SJCRH30 (cell line): ENCODE data around the gene MAP3K5. TPM values are rescaled to one million over a fixed set of nuclear protein-coding genes. Genes with fewer than 3 reads are reported as not detected.

ENCODE experiments used
- DNase-seq, 2 experiments: peaks; one replicate each; pipeline ENCODE4 v3.0.0-alpha.2; 2015 to 2020
- H3K27ac ChIP-seq: fragments of 250-450 bp; sonication (Bioruptor Pico); 2 replicates; pipeline ENCODE4 v1.5.1; 2020; ENCODE audit warnings: mild to moderate bottlenecking, moderate library complexity
- H3K27me3 ChIP-seq: fragments of 250-450 bp; sonication (Bioruptor Pico); 2 replicates; pipeline ENCODE4 v1.5.1; 2020; ENCODE audit warnings: mild to moderate bottlenecking, moderate library complexity
- H3K36me3 ChIP-seq: fragments of 250-450 bp; sonication (Bioruptor Pico); 2 replicates; pipeline ENCODE4 v1.5.1; 2020; ENCODE audit warnings: mild to moderate bottlenecking, moderate library complexity
- H3K4me1 ChIP-seq: fragments of 250-450 bp; sonication (Bioruptor Pico); 2 replicates; pipeline ENCODE4 v1.5.1; 2020; ENCODE audit warnings: mild to moderate bottlenecking, moderate library complexity
- H3K4me3 ChIP-seq: fragments of 250-450 bp; sonication (Bioruptor Pico); 2 replicates; pipeline ENCODE4 v1.5.1; 2020; ENCODE audit warnings: mild to moderate bottlenecking, moderate library complexity
- H3K9me3 ChIP-seq: fragments of 250-450 bp; sonication (Bioruptor Pico); replicated peaks from 2 replicates; pipeline ENCODE4 v1.5.1; 2020; ENCODE audit warnings: mild to moderate bottlenecking, moderate library complexity
- total RNA-seq: library from RNA; depleted of rRNA; stranded (reverse); fragments of >200 nt; shearing (Covaris generic); gene quantifications from 2 replicates; pipeline ENCODE4 v1.2.3, GENCODE V29; 2014

The MAP3K5 gene
- total RNA-seq, 1 experiment from 2014 or later = 15.9 TPM

DNA sequence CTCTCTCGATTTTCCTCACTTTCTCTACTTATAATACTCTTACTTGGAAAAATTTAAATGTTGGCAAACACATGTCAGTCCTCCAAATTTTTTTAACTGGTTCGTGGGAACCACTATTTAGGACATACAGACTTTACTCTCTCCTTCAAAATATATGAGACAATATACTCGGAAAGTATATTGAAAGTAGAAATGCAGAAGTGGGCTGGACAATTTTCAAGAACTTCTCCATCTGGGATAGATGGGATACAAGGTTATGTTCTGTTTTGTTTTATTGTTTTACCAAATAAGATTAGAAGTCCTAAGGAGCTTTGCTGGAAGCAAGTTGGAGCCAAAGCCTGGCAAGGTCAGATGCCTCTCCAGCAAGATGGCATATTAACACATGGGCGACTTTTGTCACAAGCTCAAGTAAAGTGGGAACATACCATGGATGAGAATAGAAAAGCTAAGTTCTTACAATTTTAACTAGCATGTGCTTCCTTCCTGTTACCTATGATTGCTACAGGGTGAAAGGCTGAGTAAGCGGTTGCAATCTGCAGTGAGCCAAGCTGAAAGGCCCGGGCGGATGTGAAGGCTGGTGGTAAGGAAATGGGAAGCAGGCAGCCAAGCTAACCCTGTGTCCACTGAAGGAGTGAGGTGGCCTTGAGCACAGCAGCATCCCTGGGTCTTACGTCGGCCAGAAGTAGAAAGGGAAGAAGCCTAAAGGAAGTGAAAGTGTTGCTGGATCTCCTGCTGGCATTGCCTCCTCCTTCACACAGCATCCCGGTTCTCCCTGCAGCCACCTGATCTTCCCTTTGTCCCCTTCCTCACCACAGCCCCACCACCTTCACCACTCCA lies 7.1 kb downstream of the MAP3K5 start:
- DNase-seq = no peak
- Histone ChIP-seq H3K27me3 (no peaks in the 10 kb centered on the region), H3K36me3 (0 out of 2 replicates have a peak, but pooled peaks cover 2% of the 10 kb centered on the region), H3K4me3 (no peak overlapping the region), H3K9me3 (no peaks in the 10 kb centered on the region), H3K4me1 (peaks cover 8% of the 10 kb centered on the region), H3K27ac (no peak overlapping the region)

DNA sequence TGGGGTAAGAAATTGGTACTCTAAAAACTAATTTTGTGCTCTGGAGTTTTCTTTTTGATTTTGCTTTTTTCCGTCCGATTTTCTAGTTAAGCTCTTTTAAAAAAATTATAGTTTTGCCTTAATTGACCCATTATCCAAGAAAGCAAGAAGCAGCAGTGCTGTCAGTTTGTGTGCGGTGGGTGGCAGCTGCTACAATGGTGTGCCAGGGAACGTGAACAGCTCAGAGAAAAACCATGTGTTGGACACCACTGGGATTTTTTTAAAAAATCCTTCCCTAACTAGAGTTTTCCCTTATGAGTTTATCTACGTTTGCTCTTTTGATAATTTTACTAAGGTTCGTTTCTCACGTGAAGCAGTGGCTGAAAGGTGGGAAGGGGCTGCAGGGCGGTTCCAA lies 8.0 kb downstream of the MAP3K5 start:
- no peak overlapping the region for H3K4me3 ChIP-seq
- peaks cover 8% of the 10 kb centered on the region for H3K4me1 ChIP-seq

DNA sequence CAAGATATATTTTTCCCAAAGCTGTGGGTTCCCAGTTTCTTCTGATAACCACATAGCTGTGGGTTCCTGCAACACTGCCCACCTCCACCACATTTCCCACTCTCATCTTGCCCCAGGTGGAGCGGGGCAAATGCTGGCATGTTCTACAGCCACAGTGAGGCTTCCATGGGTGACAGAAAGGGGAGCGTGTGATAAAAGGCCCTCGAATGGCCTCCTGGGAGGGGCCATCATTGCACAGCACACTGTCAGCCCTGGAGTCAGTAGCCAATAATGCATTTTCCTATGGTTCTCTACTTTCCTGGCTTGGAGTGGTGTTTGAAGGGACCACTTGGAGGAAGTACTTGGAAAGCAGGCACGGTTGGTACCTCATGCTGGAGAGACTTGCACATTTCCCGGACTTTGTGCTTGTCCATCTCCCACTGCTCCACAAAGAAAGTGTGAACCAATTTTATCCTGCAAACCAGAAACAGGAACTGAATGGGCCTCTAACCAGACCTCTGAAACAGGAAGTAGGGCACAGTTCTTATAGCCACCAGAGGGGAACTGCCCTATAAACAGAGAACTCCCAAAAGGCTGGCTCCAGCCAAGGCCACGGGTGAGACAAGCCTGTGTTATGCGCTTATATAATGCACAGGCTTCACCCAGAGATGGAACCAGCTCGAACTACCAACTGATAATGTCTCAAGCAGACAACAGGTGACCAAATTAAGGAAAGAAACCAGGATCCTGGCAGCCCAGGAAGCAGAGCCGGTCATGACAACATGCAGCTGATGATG lies 8.6 kb downstream of the MAP3K5 start:
- 0 out of 2 replicates have a peak, but pooled peaks cover 2% of the 10 kb centered on the region for H3K36me3 ChIP-seq
- no peak overlapping the region for H3K4me3 ChIP-seq
- H3K4me1 ChIP-seq = peaks cover 8% of the 10 kb centered on the region
- no peak overlapping the region for H3K27ac ChIP-seq
- no peaks in the 10 kb centered on the region for H3K27me3 ChIP-seq
- no peaks in the 10 kb centered on the region for H3K9me3 ChIP-seq
- no peak for DNase-seq

More for the DNA sequence above, 8.0 kb downstream of the MAP3K5 start:
- no peak overlapping the region for H3K27ac ChIP-seq
- no peaks in the 10 kb centered on the region for H3K9me3 ChIP-seq
- H3K27me3 ChIP-seq = no peaks in the 10 kb centered on the region
- no peak for DNase-seq
- 0 out of 2 replicates have a peak, but pooled peaks cover 2% of the 10 kb centered on the region for H3K36me3 ChIP-seq

DNA sequence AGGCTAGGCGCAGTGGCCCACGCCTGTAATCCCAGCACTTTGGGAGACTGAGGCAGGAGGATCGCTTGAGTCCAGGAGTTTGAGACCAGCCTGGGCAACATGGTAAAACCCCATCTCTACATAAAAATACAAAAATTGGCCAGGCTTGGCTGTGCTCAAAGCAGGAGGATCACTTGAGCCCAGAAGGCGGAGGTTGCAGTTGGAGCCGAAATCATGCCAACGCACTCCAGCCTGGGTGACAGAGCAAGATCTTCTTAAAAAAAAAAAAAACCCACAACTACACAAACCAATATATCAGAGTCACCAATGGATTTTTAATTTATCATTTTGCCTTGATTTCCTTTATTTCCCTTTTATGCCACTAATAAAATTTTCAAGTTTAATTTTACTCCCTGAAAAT lies 9.3 kb downstream of the MAP3K5 start:
- Histone ChIP-seq H3K27ac (no peak overlapping the region), H3K9me3 (no peaks in the 10 kb centered on the region), H3K4me3 (no peak overlapping the region)

DNA sequence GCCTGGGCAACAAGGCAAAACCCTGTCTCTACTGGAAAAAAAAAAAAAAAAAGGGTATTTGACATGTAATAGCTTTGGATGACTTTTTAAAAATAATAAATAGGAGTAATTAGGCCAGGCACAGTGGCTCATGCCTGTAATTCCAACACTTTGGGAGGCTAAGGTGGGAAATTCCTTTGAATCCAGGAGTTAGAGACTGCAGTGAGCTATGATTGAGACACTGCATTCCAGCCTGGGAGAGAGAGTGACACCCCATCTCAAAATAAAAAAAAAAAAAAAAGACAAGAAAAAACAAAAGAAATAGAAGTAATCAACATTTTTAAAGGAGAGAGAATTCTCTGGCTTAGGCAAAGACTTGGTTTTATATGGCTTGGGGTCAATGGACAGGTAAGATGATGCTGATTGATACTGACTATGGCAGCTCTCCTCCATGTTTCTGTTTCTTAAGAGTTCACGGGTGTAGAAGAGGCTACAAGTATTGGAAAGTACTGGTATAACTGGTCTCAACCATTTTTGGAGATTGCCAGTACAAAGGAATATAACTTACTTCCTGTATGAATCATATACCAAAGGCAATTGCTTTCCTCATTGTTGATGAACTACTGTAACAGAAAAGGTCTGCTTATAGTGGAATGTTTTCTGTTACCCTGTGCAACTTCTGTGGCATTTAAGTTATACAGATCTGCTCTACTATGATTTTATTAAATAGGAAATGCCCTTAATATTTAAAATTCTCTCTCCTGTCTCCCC lies 10.1 kb downstream of the MAP3K5 start:
- H3K27me3 ChIP-seq = no peaks in the 10 kb centered on the region
- no peak overlapping the region for H3K27ac ChIP-seq
- no peak for DNase-seq
- no peaks in the 10 kb centered on the region for H3K9me3 ChIP-seq
- no peak overlapping the region for H3K4me3 ChIP-seq
- H3K4me1 ChIP-seq = no peaks in the 10 kb centered on the region
- H3K36me3 ChIP-seq = 0 out of 2 replicates have a peak, but pooled peaks cover 2% of the 10 kb centered on the region

More for the DNA sequence above, 9.3 kb downstream of the MAP3K5 start:
- no peaks in the 10 kb centered on the region for H3K27me3 ChIP-seq
- no peak for DNase-seq
- peaks cover 2% of the 10 kb centered on the region; the same call in 1 of the 2 replicates for H3K4me1 ChIP-seq
- H3K36me3 ChIP-seq = 0 out of 2 replicates have a peak, but pooled peaks cover 2% of the 10 kb centered on the region

DNA sequence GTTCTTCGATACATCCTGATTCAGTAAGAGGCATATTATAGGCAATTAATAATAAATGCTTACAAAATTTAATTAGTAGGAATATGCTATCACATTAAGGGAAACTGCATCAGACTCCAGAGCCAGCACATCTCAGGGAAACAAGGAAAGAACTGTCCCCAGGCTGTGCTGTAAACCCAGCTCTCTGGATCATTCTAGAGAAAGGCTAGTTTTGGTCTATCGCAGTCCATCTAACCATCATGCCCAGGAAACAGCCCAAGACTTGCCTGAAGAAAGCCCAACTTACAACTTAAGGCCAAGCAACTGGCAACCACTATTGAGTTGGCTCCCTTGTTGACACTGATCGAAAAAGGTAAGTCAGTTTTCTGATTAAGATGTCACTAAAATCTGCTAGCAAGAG lies 11.3 kb downstream of the MAP3K5 start:
- no peak overlapping the region for H3K4me3 ChIP-seq
- H3K4me1 ChIP-seq = no peaks in the 10 kb centered on the region
- no peaks in the 10 kb centered on the region for H3K27me3 ChIP-seq
- H3K27ac ChIP-seq = no peak overlapping the region
- H3K36me3 ChIP-seq = 0 out of 2 replicates have a peak, but pooled peaks cover 2% of the 10 kb centered on the region
- H3K9me3 ChIP-seq = no peaks in the 10 kb centered on the region
- no peak for DNase-seq

DNA sequence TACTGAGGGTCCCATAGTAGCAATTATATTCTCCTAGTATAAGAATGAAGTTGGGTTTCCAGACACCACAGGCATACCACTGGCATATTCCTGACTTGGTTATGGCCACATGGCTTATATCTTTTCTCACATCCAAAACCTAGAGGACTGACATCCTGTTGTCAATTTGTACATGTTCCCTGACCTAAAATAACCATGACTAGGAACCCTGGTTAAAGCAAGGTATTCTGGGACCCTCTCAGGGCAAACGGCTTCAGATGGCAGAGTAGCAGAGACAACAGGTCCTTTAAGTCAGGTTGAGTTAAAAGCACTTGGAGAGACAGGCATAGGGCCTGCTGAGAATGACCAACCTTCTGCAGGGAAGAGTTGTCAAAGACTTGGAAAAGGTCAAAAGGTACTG lies 12.6 kb downstream of the MAP3K5 start:
- no peaks in the 10 kb centered on the region for H3K4me1 ChIP-seq
- no peaks in the 10 kb centered on the region for H3K9me3 ChIP-seq
- H3K36me3 ChIP-seq = 0 out of 2 replicates have a peak, but pooled peaks cover 2% of the 10 kb centered on the region
- no peak for DNase-seq
- H3K27ac ChIP-seq = no peak overlapping the region
- H3K4me3 ChIP-seq = no peak overlapping the region
- H3K27me3 ChIP-seq = no peaks in the 10 kb centered on the region

DNA sequence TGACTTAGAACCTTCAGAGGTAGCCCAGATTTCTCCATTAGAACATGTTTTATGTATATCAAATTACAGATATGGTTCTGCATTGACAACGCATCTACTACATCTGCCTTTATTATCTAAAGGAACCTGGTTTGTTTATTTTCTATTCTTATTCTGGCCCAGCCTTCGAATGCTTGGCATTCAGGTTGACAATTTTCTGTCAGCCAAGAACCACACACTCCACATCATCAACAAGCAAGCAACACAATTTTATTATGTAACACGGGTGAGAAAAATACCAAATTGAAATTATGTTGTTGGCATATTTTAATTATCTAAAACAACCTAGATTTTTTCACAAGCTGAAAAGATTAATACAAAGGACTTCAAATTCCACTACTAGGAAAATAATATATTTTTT lies 14.6 kb downstream of the MAP3K5 start:
- H3K27me3 ChIP-seq = no peaks in the 10 kb centered on the region

DNA sequence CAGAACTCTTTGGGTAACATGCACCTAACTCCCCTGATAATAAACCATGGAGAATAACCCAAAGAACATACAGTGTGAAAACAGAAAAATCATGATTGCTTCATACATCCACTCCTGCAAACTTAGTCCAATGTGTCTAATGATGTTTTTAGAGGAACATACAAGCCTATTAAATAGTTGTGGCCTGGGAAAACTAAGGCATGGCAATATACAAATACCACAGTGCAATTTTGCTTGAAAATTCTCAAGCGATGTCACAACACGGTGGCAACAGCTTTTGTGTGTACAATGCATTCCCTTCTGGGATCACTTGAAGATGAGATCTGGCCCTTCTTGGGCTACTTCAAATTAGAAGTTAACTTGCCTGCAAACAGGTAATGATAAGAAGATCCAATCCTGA lies 16.7 kb downstream of the MAP3K5 start:
- Histone ChIP-seq H3K27ac (no peak overlapping the region), H3K27me3 (no peaks in the 10 kb centered on the region), H3K36me3 (0 out of 2 replicates have a peak, but pooled peaks cover 2% of the 10 kb centered on the region), H3K4me3 (no peak overlapping the region), H3K9me3 (no peaks in the 10 kb centered on the region), H3K4me1 (no peaks in the 10 kb centered on the region)
- no peak for DNase-seq

More for the DNA sequence above, 14.6 kb downstream of the MAP3K5 start:
- H3K9me3 ChIP-seq = no peaks in the 10 kb centered on the region
- no peaks in the 10 kb centered on the region for H3K4me1 ChIP-seq
- no peak for DNase-seq
- no peak overlapping the region for H3K27ac ChIP-seq
- 0 out of 2 replicates have a peak, but pooled peaks cover 2% of the 10 kb centered on the region for H3K36me3 ChIP-seq
- H3K4me3 ChIP-seq = no peak overlapping the region

DNA sequence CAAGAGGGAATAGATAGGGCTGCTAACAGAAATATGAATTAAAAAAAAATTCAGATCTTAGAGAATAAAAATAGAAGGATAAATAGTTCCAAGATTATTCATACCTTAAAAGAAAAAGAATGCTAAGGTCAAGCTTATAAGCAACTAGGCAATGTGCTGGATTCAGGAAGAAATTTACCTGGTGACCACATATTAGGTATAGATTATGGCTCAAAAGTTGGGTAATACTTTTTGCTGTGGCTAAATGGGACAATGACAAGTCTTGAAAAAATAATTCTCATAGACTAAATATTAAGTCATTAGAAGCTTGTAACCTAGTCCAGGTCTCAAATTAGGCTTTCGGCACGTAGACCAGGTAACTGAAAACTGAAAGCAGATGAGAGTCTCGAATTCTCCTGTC lies 17.2 kb downstream of the MAP3K5 start:
- H3K4me1 ChIP-seq = no peaks in the 10 kb centered on the region
- no peaks in the 10 kb centered on the region for H3K36me3 ChIP-seq
- no peak overlapping the region for H3K4me3 ChIP-seq
- no peak overlapping the region for H3K27ac ChIP-seq
- no peaks in the 10 kb centered on the region for H3K9me3 ChIP-seq
- no peak for DNase-seq
- no peaks in the 10 kb centered on the region for H3K27me3 ChIP-seq

DNA sequence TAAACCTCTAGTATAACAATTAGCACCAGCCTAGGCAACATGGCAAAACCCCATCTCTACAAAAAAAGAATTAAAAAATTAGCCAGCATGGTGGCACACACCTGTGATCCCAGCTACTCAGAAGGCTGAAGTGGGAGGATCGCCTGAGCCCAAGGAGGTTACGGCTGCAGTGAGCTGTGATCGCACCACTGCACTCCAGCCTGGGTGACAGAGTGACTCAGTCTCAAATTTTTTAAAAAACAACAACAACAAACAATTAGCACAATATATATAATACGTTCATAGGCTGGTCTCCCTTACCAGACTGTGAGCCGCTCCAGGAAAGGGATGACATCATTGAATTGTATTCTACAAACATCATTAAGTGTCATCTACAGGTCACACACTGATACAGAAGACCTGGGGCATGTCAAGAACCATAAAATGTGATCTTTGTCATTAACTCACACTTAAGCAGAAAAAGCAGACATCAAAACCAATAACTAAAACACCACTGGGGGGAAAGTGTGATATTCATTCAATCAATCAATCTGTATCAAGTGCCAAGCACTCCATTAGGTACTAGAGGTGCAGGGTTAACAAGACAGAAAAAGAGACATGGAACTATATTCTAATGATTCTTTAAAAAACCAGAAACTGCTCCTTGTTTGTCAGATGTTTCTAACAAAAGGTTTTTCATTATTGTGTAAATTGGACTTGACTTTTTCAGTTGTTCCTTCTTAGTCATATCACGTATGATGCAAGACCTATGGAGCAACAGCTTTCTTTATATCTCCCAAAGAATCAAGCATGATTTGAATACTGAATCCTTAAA lies 17.8 kb downstream of the MAP3K5 start:
- no peak for DNase-seq
- Histone ChIP-seq H3K4me1 (no peaks in the 10 kb centered on the region), H3K9me3 (no peaks in the 10 kb centered on the region), H3K36me3 (no peaks in the 10 kb centered on the region), H3K4me3 (no peak overlapping the region), H3K27me3 (no peaks in the 10 kb centered on the region), H3K27ac (no peak overlapping the region)

DNA sequence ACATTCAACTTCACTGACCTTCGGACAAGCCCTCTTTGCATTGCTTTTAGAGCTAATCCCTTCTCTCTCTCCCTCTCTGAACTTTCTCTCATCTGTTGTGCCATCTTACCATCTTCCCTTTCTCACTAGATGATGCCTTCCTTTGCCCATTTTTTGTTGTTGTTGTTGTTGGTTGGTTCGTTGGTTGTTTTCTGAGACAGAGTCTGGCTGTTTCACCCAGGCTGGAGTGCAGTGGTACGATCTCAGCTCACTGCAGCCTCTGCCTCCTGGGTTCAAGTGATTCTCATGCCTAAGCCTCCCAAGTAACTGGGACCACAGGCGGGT lies 18.8 kb downstream of the MAP3K5 start:
- Histone ChIP-seq H3K27me3 (no peaks in the 10 kb centered on the region), H3K27ac (no peak overlapping the region), H3K36me3 (no peaks in the 10 kb centered on the region), H3K9me3 (no peaks in the 10 kb centered on the region), H3K4me1 (no peaks in the 10 kb centered on the region), H3K4me3 (no peak overlapping the region)
- DNase-seq = no peak

DNA sequence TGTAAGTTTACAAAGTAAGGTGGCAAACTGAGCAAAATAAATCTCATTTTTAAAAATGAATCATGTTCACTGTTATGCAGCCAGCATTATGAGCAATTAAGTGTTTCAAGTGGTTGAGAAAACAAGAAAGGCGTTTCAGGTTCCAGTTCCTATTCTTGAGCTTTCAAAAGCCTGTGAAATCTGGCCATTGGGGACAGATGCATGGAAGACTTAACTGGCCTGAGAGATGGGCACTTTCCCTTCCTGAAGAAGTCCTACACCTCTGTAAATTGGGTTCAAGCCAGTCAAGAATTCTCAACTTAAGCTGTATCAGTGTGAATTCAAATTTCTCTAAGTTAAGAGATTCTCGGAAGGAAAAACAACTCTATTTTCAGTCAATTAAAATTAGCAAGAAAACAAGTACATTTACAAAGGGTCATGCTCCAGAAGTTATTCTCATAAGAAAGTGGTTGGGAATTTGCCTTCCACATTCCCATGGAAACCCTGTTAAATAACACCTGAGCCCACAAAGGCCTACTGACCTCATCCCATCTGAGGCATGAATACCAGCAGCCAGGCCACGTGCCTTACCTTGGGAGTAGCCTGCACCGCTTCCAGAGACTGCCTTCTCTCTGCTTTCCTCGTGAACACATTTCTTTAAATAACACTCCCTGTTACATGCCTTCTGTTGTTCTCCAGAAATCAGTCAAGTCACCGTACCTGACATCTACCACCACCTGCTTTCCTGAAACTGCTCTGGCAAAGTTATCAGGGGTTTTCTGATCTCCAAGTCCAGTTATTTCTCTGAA lies 19.4 kb downstream of the MAP3K5 start:
- no peaks in the 10 kb centered on the region for H3K4me1 ChIP-seq
- no peak overlapping the region for H3K27ac ChIP-seq
- no peak for DNase-seq
- no peaks in the 10 kb centered on the region for H3K27me3 ChIP-seq
- H3K9me3 ChIP-seq = no peaks in the 10 kb centered on the region
- no peak overlapping the region for H3K4me3 ChIP-seq
- H3K36me3 ChIP-seq = no peaks in the 10 kb centered on the region
